22Rv1 (cell line): ENCODE data around the gene SIRT7.

Experiments
- ZFX ChIP-seq: fragments of 450-650 bp; IDR thresholded peaks from 2 replicates; pipeline ENCODE4 v1.6.1; 2017; ENCODE audit warnings: antibody characterized with exemption, borderline replicate concordance
- TF ChIP-seq, protein P1 (sequence below): fragments of 450-650 bp; IDR thresholded peaks from 2 replicates; pipeline ENCODE4 v1.5.1; 2017; ENCODE audit warnings: mild to moderate bottlenecking

- TF ChIP-seq, protein P1, sequence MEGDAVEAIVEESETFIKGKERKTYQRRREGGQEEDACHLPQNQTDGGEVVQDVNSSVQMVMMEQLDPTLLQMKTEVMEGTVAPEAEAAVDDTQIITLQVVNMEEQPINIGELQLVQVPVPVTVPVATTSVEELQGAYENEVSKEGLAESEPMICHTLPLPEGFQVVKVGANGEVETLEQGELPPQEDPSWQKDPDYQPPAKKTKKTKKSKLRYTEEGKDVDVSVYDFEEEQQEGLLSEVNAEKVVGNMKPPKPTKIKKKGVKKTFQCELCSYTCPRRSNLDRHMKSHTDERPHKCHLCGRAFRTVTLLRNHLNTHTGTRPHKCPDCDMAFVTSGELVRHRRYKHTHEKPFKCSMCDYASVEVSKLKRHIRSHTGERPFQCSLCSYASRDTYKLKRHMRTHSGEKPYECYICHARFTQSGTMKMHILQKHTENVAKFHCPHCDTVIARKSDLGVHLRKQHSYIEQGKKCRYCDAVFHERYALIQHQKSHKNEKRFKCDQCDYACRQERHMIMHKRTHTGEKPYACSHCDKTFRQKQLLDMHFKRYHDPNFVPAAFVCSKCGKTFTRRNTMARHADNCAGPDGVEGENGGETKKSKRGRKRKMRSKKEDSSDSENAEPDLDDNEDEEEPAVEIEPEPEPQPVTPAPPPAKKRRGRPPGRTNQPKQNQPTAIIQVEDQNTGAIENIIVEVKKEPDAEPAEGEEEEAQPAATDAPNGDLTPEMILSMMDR: no peak
- TF ChIP-seq ZFX: no peak
Measured at GRCh38 chr17:81925860-81926450, 8.0 kb upstream of the SIRT7 start.
